HEK293 (cell line): Measurements from ENCODE around the gene CCDC24.

Experiments
- GLIS1 ChIP-seq: fragments of 450-650 bp; formaldehyde crosslinking; IDR thresholded peaks from 2 replicates; pipeline ENCODE4 v1.5.1; 2016; ENCODE audit warnings: missing biosample characterization, missing genetic modification characterization
- HOXC10 ChIP-seq: sonication (generic); formaldehyde crosslinking; IDR thresholded peaks from 2 replicates; pipeline ENCODE4 v1.8.1; 2023; ENCODE audit warnings: mild to moderate bottlenecking, missing genetic modification reagents
- HOXD13 ChIP-seq: sonication (generic); formaldehyde crosslinking; IDR thresholded peaks from 2 replicates; pipeline ENCODE4 v1.8.0; 2022; ENCODE audit warnings: missing genetic modification reagents, borderline replicate concordance
- RBAK ChIP-seq: fragments of 450-650 bp; formaldehyde crosslinking; IDR thresholded peaks from 2 replicates; pipeline ENCODE4 v1.5.1; 2016; ENCODE audit warnings: missing biosample characterization, missing genetic modification characterization
- TRIM28 ChIP-seq: IDR thresholded peaks from 2 replicates; pipeline ENCODE4 v1.6.1; 2011; ENCODE audit warnings: low read length, control low read depth, borderline replicate concordance
- WT1 ChIP-seq: fragments of 450-650 bp; formaldehyde crosslinking; IDR thresholded peaks from 2 replicates; pipeline ENCODE4 v1.5.1; 2016; ENCODE audit warnings: missing biosample characterization, missing genetic modification characterization
- YY2 ChIP-seq: fragments of 450-650 bp; formaldehyde crosslinking; IDR thresholded peaks from 2 replicates; pipeline ENCODE4 v1.5.1; 2016; ENCODE audit warnings: missing biosample characterization, missing genetic modification characterization
- ZBTB10 ChIP-seq: fragments of 450-650 bp; formaldehyde crosslinking; IDR thresholded peaks from 2 replicates; pipeline ENCODE4 v1.5.1; 2016; ENCODE audit warnings: missing biosample characterization, missing genetic modification characterization
- ZFP3 ChIP-seq: fragments of 450-650 bp; formaldehyde crosslinking; IDR thresholded peaks from 2 replicates; pipeline ENCODE4 v1.5.1; 2016; ENCODE audit warnings: low read depth, missing biosample characterization, missing genetic modification characterization
- ZFP41 ChIP-seq: fragments of 450-650 bp; formaldehyde crosslinking; IDR thresholded peaks from 2 replicates; pipeline ENCODE4 v1.5.1; 2016; ENCODE audit warnings: missing biosample characterization, missing genetic modification characterization, borderline replicate concordance
- ZNF2 ChIP-seq: fragments of 450-650 bp; formaldehyde crosslinking; IDR thresholded peaks from 2 replicates; pipeline ENCODE4 v1.5.1; 2016; ENCODE audit warnings: missing biosample characterization, missing genetic modification characterization
- ZNF211 ChIP-seq: fragments of 450-650 bp; formaldehyde crosslinking; IDR thresholded peaks from 2 replicates; pipeline ENCODE4 v1.5.1; 2016; ENCODE audit warnings: low read depth, missing biosample characterization, missing genetic modification characterization
- ZNF274 ChIP-seq, 2 experiments: fragments of 200-500 bp in 1 of 2; fragments of 450-650 bp in 1 of 2; sonication (Bioruptor generic) in 1 of 2; formaldehyde crosslinking in 1 of 2; IDR thresholded peaks; 2 replicates each; pipeline versions ENCODE4 v1.5.1 to v1.6.1; 2014 to 2016; ENCODE audit warnings: borderline replicate concordance in 1 of 2, inconsistent platforms in 1 of 2, low read length in 1 of 2, missing biosample characterization in 1 of 2, missing genetic modification characterization in 1 of 2
- ZNF311 ChIP-seq: fragments of 450-650 bp; formaldehyde crosslinking; IDR thresholded peaks from 2 replicates; pipeline ENCODE4 v1.5.1; 2017; ENCODE audit warnings: missing biosample characterization, missing genetic modification characterization, borderline replicate concordance
- ZNF433 ChIP-seq: fragments of 450-650 bp; formaldehyde crosslinking; IDR thresholded peaks from 2 replicates; pipeline ENCODE4 v1.5.1; 2016; ENCODE audit warnings: missing biosample characterization, missing genetic modification characterization, low read depth
- ZNF514 ChIP-seq: fragments of 450-650 bp; formaldehyde crosslinking; IDR thresholded peaks from 2 replicates; pipeline ENCODE4 v1.5.1; 2016; ENCODE audit warnings: missing biosample characterization, missing genetic modification characterization
- ZNF518A ChIP-seq: fragments of 450-650 bp; formaldehyde crosslinking; conservative IDR thresholded peaks from 2 replicates; pipeline ENCODE4 v1.5.1; 2016; ENCODE audit warnings: low read depth, missing biosample characterization, missing genetic modification characterization
- ZNF521 ChIP-seq: fragments of 450-650 bp; formaldehyde crosslinking; IDR thresholded peaks from 2 replicates; pipeline ENCODE4 v1.5.1; 2017; ENCODE audit warnings: missing biosample characterization, mild to moderate bottlenecking, missing genetic modification characterization
- ZNF624 ChIP-seq: fragments of 450-650 bp; formaldehyde crosslinking; IDR thresholded peaks from 2 replicates; pipeline ENCODE4 v1.5.1; 2017; ENCODE audit warnings: missing biosample characterization, missing genetic modification characterization
- ZNF654 ChIP-seq: fragments of 450-650 bp; formaldehyde crosslinking; IDR thresholded peaks from 2 replicates; pipeline ENCODE4 v1.5.1; 2016; ENCODE audit warnings: low read depth, missing biosample characterization, missing genetic modification characterization
- ZNF792 ChIP-seq: fragments of 450-650 bp; formaldehyde crosslinking; IDR thresholded peaks from 2 replicates; pipeline ENCODE4 v1.5.1; 2016; ENCODE audit warnings: missing biosample characterization, missing genetic modification characterization
- TF ChIP-seq, protein P1 (sequence below): IDR thresholded peaks from 2 replicates; pipeline ENCODE4 v1.6.1; 2011; ENCODE audit warnings: mild to moderate bottlenecking, low read depth, low read length, borderline replicate concordance
- TF ChIP-seq, protein P2 (sequence below): fragments of 450-650 bp; formaldehyde crosslinking; IDR thresholded peaks from 2 replicates; pipeline ENCODE4; 2016; ENCODE audit warnings: missing biosample characterization, missing genetic modification characterization
- TF ChIP-seq, protein P3 (sequence below): fragments of 450-650 bp; formaldehyde crosslinking; IDR thresholded peaks from 2 replicates; pipeline ENCODE4 v1.5.1; 2016; ENCODE audit warnings: missing biosample characterization, missing genetic modification characterization

The CCDC24 gene

DNA sequence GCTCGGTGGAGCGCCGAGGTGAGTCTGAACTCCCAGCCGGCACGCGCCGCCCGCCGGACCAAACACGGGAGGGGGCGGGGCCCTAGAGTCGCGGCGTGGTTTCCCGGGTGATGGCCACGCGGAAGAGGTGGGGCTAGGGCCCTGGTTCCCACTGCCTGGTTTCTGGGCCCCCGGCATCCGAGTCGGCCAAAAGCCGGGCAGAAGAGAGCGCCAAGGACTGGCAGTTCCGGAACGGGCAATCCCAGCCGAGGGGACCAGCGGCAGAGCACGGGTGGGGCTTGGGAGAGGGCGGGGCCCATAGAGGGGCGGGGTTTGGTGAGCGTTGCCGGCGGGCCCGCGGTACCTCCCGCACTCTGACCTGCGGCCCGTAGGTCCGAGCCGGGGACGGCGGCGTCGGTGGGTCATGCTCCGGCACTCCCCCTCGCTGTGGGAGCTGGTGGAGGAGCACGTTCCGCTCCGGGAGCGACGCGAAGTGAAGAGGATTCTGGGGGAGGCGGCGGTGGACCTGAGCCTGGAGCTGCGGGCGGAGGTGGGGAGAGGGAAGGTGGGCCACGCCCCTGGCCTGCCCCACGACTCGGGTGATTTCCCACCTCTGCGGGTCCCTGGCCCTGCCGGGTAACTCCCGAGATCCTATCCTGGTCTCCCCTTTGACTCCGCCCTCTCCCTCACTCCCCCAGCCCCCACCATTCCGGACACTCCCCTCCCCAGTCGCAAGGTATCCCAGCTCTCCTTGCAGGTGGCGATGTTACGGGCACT, at the start of gene CCDC24 (continued):
- no peak for TF ChIP-seq ZNF518A (tag by site-specific recombination)
- TF ChIP-seq ZFP3, result no peak
- TF ChIP-seq, protein P1, sequence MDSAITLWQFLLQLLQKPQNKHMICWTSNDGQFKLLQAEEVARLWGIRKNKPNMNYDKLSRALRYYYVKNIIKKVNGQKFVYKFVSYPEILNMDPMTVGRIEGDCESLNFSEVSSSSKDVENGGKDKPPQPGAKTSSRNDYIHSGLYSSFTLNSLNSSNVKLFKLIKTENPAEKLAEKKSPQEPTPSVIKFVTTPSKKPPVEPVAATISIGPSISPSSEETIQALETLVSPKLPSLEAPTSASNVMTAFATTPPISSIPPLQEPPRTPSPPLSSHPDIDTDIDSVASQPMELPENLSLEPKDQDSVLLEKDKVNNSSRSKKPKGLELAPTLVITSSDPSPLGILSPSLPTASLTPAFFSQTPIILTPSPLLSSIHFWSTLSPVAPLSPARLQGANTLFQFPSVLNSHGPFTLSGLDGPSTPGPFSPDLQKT, result no peak
- TF ChIP-seq, protein P2, sequence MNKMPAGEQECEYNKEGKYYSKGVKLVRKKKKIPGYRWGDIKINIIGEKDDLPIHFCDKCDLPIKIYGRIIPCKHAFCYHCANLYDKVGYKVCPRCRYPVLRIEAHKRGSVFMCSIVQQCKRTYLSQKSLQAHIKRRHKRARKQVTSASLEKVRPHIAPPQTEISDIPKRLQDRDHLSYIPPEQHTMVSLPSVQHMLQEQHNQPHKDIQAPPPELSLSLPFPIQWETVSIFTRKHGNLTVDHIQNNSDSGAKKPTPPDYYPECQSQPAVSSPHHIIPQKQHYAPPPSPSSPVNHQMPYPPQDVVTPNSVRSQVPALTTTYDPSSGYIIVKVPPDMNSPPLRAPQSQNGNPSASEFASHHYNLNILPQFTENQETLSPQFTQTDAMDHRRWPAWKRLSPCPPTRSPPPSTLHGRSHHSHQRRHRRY (tag by site-specific recombination), result no peak
- no peak; the same call in none of the 2 replicates for TF ChIP-seq WT1 (tag by site-specific recombination)
- no peak for TF ChIP-seq ZNF521 (tag by site-specific recombination)
- TF ChIP-seq ZNF654 (tag by site-specific recombination), result no peak
- TF ChIP-seq, protein P3, sequence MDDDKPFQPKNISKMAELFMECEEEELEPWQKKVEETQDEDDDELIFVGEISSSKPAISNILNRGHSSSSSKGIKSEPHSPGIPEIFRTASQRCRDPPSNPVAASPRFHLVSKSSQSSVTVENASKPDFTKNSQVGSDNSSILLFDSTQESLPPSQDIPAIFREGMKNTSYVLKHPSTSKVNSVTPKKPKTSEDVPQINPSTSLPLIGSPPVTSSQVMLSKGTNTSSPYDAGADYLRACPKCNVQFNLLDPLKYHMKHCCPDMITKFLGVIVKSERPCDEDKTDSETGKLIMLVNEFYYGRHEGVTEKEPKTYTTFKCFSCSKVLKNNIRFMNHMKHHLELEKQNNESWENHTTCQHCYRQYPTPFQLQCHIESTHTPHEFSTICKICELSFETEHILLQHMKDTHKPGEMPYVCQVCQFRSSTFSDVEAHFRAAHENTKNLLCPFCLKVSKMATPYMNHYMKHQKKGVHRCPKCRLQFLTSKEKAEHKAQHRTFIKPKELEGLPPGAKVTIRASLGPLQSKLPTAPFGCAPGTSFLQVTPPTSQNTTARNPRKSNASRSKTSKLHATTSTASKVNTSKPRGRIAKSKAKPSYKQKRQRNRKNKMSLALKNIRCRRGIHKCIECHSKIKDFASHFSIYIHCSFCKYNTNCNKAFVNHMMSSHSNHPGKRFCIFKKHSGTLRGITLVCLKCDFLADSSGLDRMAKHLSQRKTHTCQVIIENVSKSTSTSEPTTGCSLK, result no peak
- no peak for TF ChIP-seq ZNF624 (tag by site-specific recombination)
- no peak for TF ChIP-seq HOXD13 (CRISPR knock-in tag)
- no peak for TF ChIP-seq ZNF2 (tag by site-specific recombination)
- TF ChIP-seq ZBTB10, result no peak
- TF ChIP-seq ZNF792 (tag by site-specific recombination), result no peak
- no peak for TF ChIP-seq YY2 (tag by site-specific recombination)
- TF ChIP-seq HOXC10 (CRISPR knock-in tag), result no peak
- no peak for TF ChIP-seq TRIM28
- TF ChIP-seq ZNF274 (IDR thresholded peaks at IDR 0.05; ENCODE audit: low read length), result no peak
- TF ChIP-seq ZNF274 (tag by site-specific recombination; IDR thresholded peaks at IDR 0.05; ENCODE audit: borderline replicate concordance), result no peak
- no peak for TF ChIP-seq ZNF433 (tag by site-specific recombination)
- no peak for TF ChIP-seq ZNF514 (tag by site-specific recombination)
- TF ChIP-seq ZNF211 (tag by site-specific recombination), result no peak
- no peak for TF ChIP-seq ZNF311 (tag by site-specific recombination)
- TF ChIP-seq GLIS1, result peak; percentile 91
- no peak for TF ChIP-seq ZFP41 (tag by site-specific recombination)
- TF ChIP-seq RBAK (tag by site-specific recombination), result no peak
